MM.1S (cell line): ENCODE results near the gene PTPN1.

ENCODE experiments used
- DNase-seq: peaks from one replicate; pipeline ENCODE4 v3.0.0-alpha.2; 2015
- H2AFZ ChIP-seq: fragments of 300-600 bp; sonication (generic); 2 replicates; pipeline ENCODE4 v1.6.0; 2016; ENCODE audit warnings: antibody characterized with exemption, low read length
- H3F3A ChIP-seq: fragments of 300-600 bp; sonication (generic); 2 replicates; pipeline ENCODE4 v1.6.1; 2016; ENCODE audit warnings: mild to moderate bottlenecking, antibody characterized with exemption, low read length, moderate library complexity, mixed read lengths; ENCODE audit not compliant: insufficient read depth
- H3K27ac ChIP-seq: fragments of 300-600 bp; sonication (generic); 2 replicates; pipeline ENCODE4 v1.5.1; 2016; ENCODE audit warnings: mild to moderate bottlenecking, low read length
- H3K27me3 ChIP-seq: fragments of 300-600 bp; sonication (generic); replicated peaks from 2 replicates; pipeline ENCODE4 v1.6.0; 2016; ENCODE audit warnings: low read length; ENCODE audit not compliant: insufficient read depth
- H3K36me3 ChIP-seq: fragments of 300-600 bp; sonication (generic); replicated peaks from 2 replicates; pipeline ENCODE4 v1.6.1; 2016; ENCODE audit warnings: mild to moderate bottlenecking, low read length, mixed read lengths; ENCODE audit not compliant: insufficient read depth
- H3K4me1 ChIP-seq: fragments of 300-600 bp; sonication (generic); 2 replicates; pipeline ENCODE4 v1.6.1; 2016; ENCODE audit warnings: low read length, mixed read lengths
- H3K4me2 ChIP-seq: fragments of 300-600 bp; sonication (generic); 2 replicates; pipeline ENCODE4 v1.6.0; 2016; ENCODE audit warnings: low read depth, low read length
- H3K4me3 ChIP-seq: fragments of 300-600 bp; sonication (generic); 2 replicates; pipeline ENCODE4 v1.5.1; 2016; ENCODE audit warnings: low read length, mixed read lengths
- H3K79me2 ChIP-seq: fragments of 300-600 bp; sonication (generic); 2 replicates; pipeline ENCODE4 v1.6.1; 2016; ENCODE audit warnings: mixed run types, low read length, mixed read lengths
- H3K9ac ChIP-seq: fragments of 300-600 bp; sonication (generic); 2 replicates; pipeline ENCODE4 v1.6.1; 2016; ENCODE audit warnings: low read length, mixed read lengths
- H3K9me2 ChIP-seq: fragments of 300-600 bp; sonication (generic); replicated peaks from 2 replicates; pipeline ENCODE4 v1.6.1; 2016; ENCODE audit warnings: mild to moderate bottlenecking, low read length, mixed read lengths; ENCODE audit not compliant: insufficient read depth
- H3K9me3 ChIP-seq: fragments of 300-600 bp; sonication (generic); replicated peaks from 2 replicates; pipeline ENCODE4 v1.6.1; 2016; ENCODE audit warnings: mild to moderate bottlenecking, low read length, mixed read lengths; ENCODE audit not compliant: insufficient read depth
- H4K20me1 ChIP-seq: fragments of 300-600 bp; sonication (generic); 2 replicates; pipeline ENCODE4 v1.6.1; 2016; ENCODE audit warnings: mild to moderate bottlenecking, low read length, moderate library complexity, mixed read lengths; ENCODE audit not compliant: insufficient read depth
- CTCF ChIP-seq: fragments of 300-600 bp; sonication (generic); IDR thresholded peaks from 2 replicates; pipeline ENCODE4 v1.5.1; 2016; ENCODE audit warnings: antibody characterized with exemption, low read length, mixed read lengths
- EZH2 ChIP-seq: fragments of 300-600 bp; sonication (generic); optimal IDR thresholded peaks from 2 replicates; pipeline ENCODE3; 2017; ENCODE audit warnings: low read depth, mild to moderate bottlenecking, antibody characterized with exemption, low read length, mixed read lengths
- EZH2phosphoT487 ChIP-seq: fragments of 300-600 bp; sonication (generic); IDR thresholded peaks from 2 replicates; pipeline ENCODE4 v1.6.1; 2018; ENCODE audit warnings: antibody characterized with exemption, low read length

PTPN1 gene

GRCh38 chr20:50526403-50526989 lies 16.3 kb downstream of the PTPN1 start:
- TF ChIP-seq EZH2 (no peak), EZH2phosphoT487 (no peak), CTCF (no peak)
- H2AFZ ChIP-seq: no peak overlapping the region
- peaks cover 81% of the 10 kb centered on the region for H3K79me2 ChIP-seq
- no peak for DNase-seq
- H4K20me1 ChIP-seq: 0 out of 2 replicates have a peak, but pooled peaks cover 6% of the 10 kb centered on the region
- H3K9me3 ChIP-seq: no peaks in the 10 kb centered on the region
- no peak overlapping the region for H3K9ac ChIP-seq
- H3K4me3 ChIP-seq: no peak overlapping the region
- no peaks in the 10 kb centered on the region for H3K9me2 ChIP-seq
- no peak overlapping the region for H3K4me2 ChIP-seq
- no peaks in the 10 kb centered on the region for H3K27me3 ChIP-seq
- no peaks in the 10 kb centered on the region for H3K36me3 ChIP-seq
- no peaks in the 10 kb centered on the region for H3F3A ChIP-seq
- H3K4me1 ChIP-seq: peaks cover 5% of the 10 kb centered on the region
- no peak overlapping the region for H3K27ac ChIP-seq

GRCh38 chr20:50527068-50527605 lies 17.0 kb downstream of the PTPN1 start:
- Histone ChIP-seq H3K36me3 (no peaks in the 10 kb centered on the region), H3K4me1 (peaks cover 5% of the 10 kb centered on the region), H4K20me1 (0 out of 2 replicates have a peak, but pooled peaks cover 6% of the 10 kb centered on the region), H2AFZ (no peak overlapping the region), H3F3A (no peaks in the 10 kb centered on the region), H3K4me2 (no peak overlapping the region), H3K9me3 (no peaks in the 10 kb centered on the region), H3K9me2 (no peaks in the 10 kb centered on the region), H3K9ac (no peak overlapping the region), H3K27me3 (no peaks in the 10 kb centered on the region), H3K79me2 (peaks cover 81% of the 10 kb centered on the region), H3K27ac (no peak overlapping the region), H3K4me3 (no peak overlapping the region)
- DNase-seq: no peak
- TF ChIP-seq CTCF: no peak
- no peak for TF ChIP-seq EZH2phosphoT487
- no peak for TF ChIP-seq EZH2

GRCh38 chr20:50528129-50528528 lies 17.9 kb downstream of the PTPN1 start:
- Histone ChIP-seq H3K27ac (no peak overlapping the region), H3K79me2 (peaks cover 82% of the 10 kb centered on the region), H4K20me1 (0 out of 2 replicates have a peak, but pooled peaks cover 6% of the 10 kb centered on the region), H3K4me3 (no peak overlapping the region), H3K27me3 (no peaks in the 10 kb centered on the region), H3K4me2 (no peak overlapping the region), H3K36me3 (no peaks in the 10 kb centered on the region), H3F3A (no peaks in the 10 kb centered on the region), H3K4me1 (peaks cover 5% of the 10 kb centered on the region), H3K9me3 (no peaks in the 10 kb centered on the region), H2AFZ (no peak overlapping the region), H3K9me2 (no peaks in the 10 kb centered on the region), H3K9ac (no peak overlapping the region)
- no peak for DNase-seq
- no peak for TF ChIP-seq EZH2
- TF ChIP-seq EZH2phosphoT487: no peak
- TF ChIP-seq CTCF: no peak
